GM13977 (cell line): ENCODE results near the gene DOK5.

ENCODE experiments used
- DNase-seq: peaks from one replicate; pipeline ENCODE4 v3.0.0; 2012; ENCODE audit warnings: low spot score
- CTCF ChIP-seq: IDR thresholded peaks from 2 replicates; pipeline ENCODE4 v1.5.1; 2012; ENCODE audit warnings: mild to moderate bottlenecking, control low read depth; ENCODE audit not compliant: insufficient read depth; ENCODE audit errors: extremely low read depth, missing control alignments
- in situ Hi-C: fragments of 300-500 bp; cut with MboI; formaldehyde crosslinking; loops from one replicate; pipeline ENCODE4 v1.12.0; 2022; ENCODE audit warnings: low sequenced_read_pairs, low pct_unique_long_range_greater_than_20kb, mixed read lengths, inconsistent platforms; ENCODE audit not compliant: unreplicated experiment

The DOK5 gene

GRCh38 chr20:54456423-54456822 is 19.0 kb upstream of the DOK5 start:
- in situ Hi-C loops, result no loop called here
- TF ChIP-seq CTCF, result no peak
- no peak for DNase-seq

- TF ChIP-seq CTCF, result no peak
- in situ Hi-C loops, result no loop called here
- no peak for DNase-seq
Measured at GRCh38 chr20:54456961-54457360, 18.4 kb upstream of the DOK5 start.

GRCh38 chr20:54458219-54458618 is 17.2 kb upstream of the DOK5 start:
- DNase-seq, result no peak
- no peak for TF ChIP-seq CTCF
- in situ Hi-C loops, result no loop called here

GRCh38 chr20:54459279-54459678 is 16.1 kb upstream of the DOK5 start:
- in situ Hi-C loops, result no loop called here

GRCh38 chr20:54464003-54464402 is 11.4 kb upstream of the DOK5 start:
- TF ChIP-seq CTCF, result no peak
- no peak for DNase-seq
- in situ Hi-C loops, result no loop called here

More at GRCh38 chr20:54459279-54459678, 16.1 kb upstream of the DOK5 start:
- DNase-seq, result no peak
- no peak for TF ChIP-seq CTCF

- TF ChIP-seq CTCF, result no peak
- DNase-seq, result no peak
- in situ Hi-C loops, result no loop called here
Measured at GRCh38 chr20:54466127-54466526, 9.3 kb upstream of the DOK5 start.

- no peak for DNase-seq
- no peak for TF ChIP-seq CTCF
- in situ Hi-C loops, result no loop called here
Measured at GRCh38 chr20:54467622-54468021, 7.8 kb upstream of the DOK5 start.
